ENCODE data around the gene BMPER. TPM values are rescaled to one million over a fixed set of nuclear protein-coding genes. Genes with fewer than 3 reads are reported as not detected.

BMPER gene
- polyA plus RNA-seq, 1 donor from 2014 or later = 2.1 TPM

DNA sequence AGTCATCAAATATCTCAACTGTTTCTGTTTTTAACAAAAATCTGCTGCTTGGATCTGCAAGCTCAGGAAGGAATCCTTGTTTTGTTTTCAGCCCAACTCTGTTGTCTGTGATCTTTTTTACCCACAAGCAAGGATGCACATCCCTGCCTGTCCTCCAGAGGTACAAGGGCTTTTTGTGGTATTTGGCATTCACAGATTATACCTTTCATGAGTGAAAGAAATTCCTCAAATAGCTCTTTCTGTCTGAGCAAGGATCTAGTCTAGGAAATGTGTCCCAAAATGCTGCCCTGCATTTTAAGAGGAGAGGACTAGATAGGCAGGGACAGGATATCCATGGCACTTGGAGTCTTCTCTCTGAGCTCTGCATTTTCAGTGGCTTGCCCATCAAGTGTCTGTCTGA, 151.8 kb downstream of the BMPER start:
- Histone ChIP-seq H3K9me2 (ENCODE audit: insufficient read depth, low read length) (no peaks in the 10 kb centered on the region), H3K4me2 (ENCODE audit: low read length) (no peak overlapping the region), H4K20me1 (ENCODE audit: insufficient read depth) (no peaks in the 10 kb centered on the region), H3K27ac (ENCODE audit: low read length) (no peak overlapping the region), H3K9me3 (ENCODE audit: low read length) (no peaks in the 10 kb centered on the region), H3K27me3 (ENCODE audit: insufficient read depth, low read depth, low read length) (no peaks in the 10 kb centered on the region), H2AFZ (ENCODE audit: low read depth, low read length) (no peak overlapping the region), H3K9ac (ENCODE audit: low read length) (no peak overlapping the region), H3K79me2 (replicated peaks; ENCODE audit: insufficient read depth, low read length) (no peaks in the 10 kb centered on the region), H3K36me3 (ENCODE audit: insufficient read depth, low read length) (no peaks in the 10 kb centered on the region), H3F3A (ENCODE audit: insufficient read depth, low read length, poor library complexity, severe bottlenecking) (no peaks in the 10 kb centered on the region), H3K4me3 (ENCODE audit: low read length) (no peak overlapping the region)
- TF ChIP-seq RAD21 (conservative IDR thresholded peaks at IDR 0.05) (no peak), EP300 (conservative IDR thresholded peaks at IDR 0.05; ENCODE audit: poor library complexity, severe bottlenecking) (no peak), TAF1 (IDR thresholded peaks at IDR 0.05; ENCODE audit: low read depth) (no peak), POLR2AphosphoS5 (IDR thresholded peaks at IDR 0.05) (no peak)
- TF ChIP-seq, protein P1, sequence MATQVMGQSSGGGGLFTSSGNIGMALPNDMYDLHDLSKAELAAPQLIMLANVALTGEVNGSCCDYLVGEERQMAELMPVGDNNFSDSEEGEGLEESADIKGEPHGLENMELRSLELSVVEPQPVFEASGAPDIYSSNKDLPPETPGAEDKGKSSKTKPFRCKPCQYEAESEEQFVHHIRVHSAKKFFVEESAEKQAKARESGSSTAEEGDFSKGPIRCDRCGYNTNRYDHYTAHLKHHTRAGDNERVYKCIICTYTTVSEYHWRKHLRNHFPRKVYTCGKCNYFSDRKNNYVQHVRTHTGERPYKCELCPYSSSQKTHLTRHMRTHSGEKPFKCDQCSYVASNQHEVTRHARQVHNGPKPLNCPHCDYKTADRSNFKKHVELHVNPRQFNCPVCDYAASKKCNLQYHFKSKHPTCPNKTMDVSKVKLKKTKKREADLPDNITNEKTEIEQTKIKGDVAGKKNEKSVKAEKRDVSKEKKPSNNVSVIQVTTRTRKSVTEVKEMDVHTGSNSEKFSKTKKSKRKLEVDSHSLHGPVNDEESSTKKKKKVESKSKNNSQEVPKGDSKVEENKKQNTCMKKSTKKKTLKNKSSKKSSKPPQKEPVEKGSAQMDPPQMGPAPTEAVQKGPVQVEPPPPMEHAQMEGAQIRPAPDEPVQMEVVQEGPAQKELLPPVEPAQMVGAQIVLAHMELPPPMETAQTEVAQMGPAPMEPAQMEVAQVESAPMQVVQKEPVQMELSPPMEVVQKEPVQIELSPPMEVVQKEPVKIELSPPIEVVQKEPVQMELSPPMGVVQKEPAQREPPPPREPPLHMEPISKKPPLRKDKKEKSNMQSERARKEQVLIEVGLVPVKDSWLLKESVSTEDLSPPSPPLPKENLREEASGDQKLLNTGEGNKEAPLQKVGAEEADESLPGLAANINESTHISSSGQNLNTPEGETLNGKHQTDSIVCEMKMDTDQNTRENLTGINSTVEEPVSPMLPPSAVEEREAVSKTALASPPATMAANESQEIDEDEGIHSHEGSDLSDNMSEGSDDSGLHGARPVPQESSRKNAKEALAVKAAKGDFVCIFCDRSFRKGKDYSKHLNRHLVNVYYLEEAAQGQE (IDR thresholded peaks at IDR 0.05; ENCODE audit: borderline replicate concordance) = no peak

DNA sequence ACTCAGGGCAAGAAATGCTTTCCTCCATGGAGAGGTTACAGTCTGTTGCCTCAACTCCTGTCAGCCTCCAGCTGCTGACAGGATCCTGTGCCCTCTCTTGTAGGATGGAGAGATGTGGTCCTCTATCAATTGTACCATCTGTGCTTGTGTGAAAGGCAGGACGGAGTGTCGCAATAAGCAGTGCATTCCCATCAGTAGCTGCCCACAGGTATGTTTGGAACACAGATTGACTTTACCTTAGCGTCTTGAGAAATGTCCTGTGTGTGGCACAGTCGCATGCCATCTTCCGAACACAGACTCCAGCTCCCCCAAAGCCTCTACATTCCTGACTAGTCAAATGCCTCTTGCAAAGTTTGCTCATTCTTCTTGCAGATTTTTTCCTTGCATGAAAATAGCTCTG, 152.6 kb downstream of the BMPER start:
- no peaks in the 10 kb centered on the region for H3F3A ChIP-seq (ENCODE audit: insufficient read depth, low read length, poor library complexity, severe bottlenecking)
- no peaks in the 10 kb centered on the region for H3K27me3 ChIP-seq (ENCODE audit: insufficient read depth, low read depth, low read length)
- no peak overlapping the region for H2AFZ ChIP-seq (ENCODE audit: low read depth, low read length)
- no peak overlapping the region for H3K4me3 ChIP-seq (ENCODE audit: low read length)
- H3K36me3 ChIP-seq (ENCODE audit: insufficient read depth, low read length) = no peaks in the 10 kb centered on the region
- no peak overlapping the region for H3K9ac ChIP-seq (ENCODE audit: low read length)
- no peaks in the 10 kb centered on the region for H3K79me2 ChIP-seq (replicated peaks; ENCODE audit: insufficient read depth, low read length)
- no peak overlapping the region for H3K27ac ChIP-seq (ENCODE audit: low read length)
- no peaks in the 10 kb centered on the region for H3K9me3 ChIP-seq (ENCODE audit: low read length)
- no peak overlapping the region for H3K4me2 ChIP-seq (ENCODE audit: low read length)
- no peak for TF ChIP-seq EZH2 (IDR thresholded peaks at IDR 0.05; ENCODE audit: borderline replicate concordance, insufficient read depth, low read length, poor library complexity, severe bottlenecking)
- no peak for TF ChIP-seq MXI1 (conservative IDR thresholded peaks at IDR 0.05; ENCODE audit: poor library complexity, severe bottlenecking)
- TF ChIP-seq RAD21 (conservative IDR thresholded peaks at IDR 0.05) = no peak
- TF ChIP-seq TAF1 (IDR thresholded peaks at IDR 0.05; ENCODE audit: low read depth) = no peak
- TF ChIP-seq, protein P2, sequence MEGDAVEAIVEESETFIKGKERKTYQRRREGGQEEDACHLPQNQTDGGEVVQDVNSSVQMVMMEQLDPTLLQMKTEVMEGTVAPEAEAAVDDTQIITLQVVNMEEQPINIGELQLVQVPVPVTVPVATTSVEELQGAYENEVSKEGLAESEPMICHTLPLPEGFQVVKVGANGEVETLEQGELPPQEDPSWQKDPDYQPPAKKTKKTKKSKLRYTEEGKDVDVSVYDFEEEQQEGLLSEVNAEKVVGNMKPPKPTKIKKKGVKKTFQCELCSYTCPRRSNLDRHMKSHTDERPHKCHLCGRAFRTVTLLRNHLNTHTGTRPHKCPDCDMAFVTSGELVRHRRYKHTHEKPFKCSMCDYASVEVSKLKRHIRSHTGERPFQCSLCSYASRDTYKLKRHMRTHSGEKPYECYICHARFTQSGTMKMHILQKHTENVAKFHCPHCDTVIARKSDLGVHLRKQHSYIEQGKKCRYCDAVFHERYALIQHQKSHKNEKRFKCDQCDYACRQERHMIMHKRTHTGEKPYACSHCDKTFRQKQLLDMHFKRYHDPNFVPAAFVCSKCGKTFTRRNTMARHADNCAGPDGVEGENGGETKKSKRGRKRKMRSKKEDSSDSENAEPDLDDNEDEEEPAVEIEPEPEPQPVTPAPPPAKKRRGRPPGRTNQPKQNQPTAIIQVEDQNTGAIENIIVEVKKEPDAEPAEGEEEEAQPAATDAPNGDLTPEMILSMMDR (IDR thresholded peaks at IDR 0.05; ENCODE audit: poor library complexity, severe bottlenecking) = no peak
- TF ChIP-seq, protein P1 (IDR thresholded peaks at IDR 0.05; ENCODE audit: borderline replicate concordance) = no peak
- no peak for TF ChIP-seq EP300 (conservative IDR thresholded peaks at IDR 0.05; ENCODE audit: poor library complexity, severe bottlenecking)
- no peak for TF ChIP-seq SMC3 (conservative IDR thresholded peaks at IDR 0.05; ENCODE audit: poor library complexity)
- no peak for TF ChIP-seq POLR2AphosphoS5 (IDR thresholded peaks at IDR 0.05)
- H3K9me2 ChIP-seq (ENCODE audit: insufficient read depth, low read length) = no peaks in the 10 kb centered on the region
- no peaks in the 10 kb centered on the region for H4K20me1 ChIP-seq (ENCODE audit: insufficient read depth)

Measured in neural cell (in vitro differentiated cells).